ENCODE measurements around the gene CLDN5. TPM values are rescaled to one million over a fixed set of nuclear protein-coding genes. Genes with fewer than 3 reads are reported as not detected.

The CLDN5 gene
- total and polyA plus RNA-seq, 2 of the 8 experiments (the other 6 are each of a cell fraction or from before 2014, with no cell fraction given): 1.2 to 1.6 TPM

DNA sequence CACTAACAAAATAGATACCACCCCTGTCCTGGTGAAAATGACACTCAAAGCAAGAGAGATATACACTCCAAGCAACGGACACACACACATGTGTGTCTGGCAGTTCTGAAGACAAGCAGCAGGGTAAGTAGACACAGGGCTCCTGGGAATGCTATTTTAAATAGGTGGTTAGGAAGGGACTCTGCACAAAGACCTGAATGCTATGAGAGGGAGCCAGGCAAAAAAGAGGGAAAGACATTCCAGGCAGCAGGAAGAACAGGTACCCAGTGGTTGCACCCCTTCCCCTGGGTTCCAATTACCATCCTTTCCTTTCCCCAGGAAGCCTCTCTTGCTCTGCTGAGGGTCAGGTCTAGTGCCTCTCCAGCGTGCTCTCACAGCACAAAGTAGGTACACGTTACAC, 48.2 kb downstream of the CLDN5 start:
- peaks cover 5 to 25% (median 15%) of the 10 kb centered on the region in 4 experiments; a peak in 7 of 8 replicates for H3K36me3 ChIP-seq (ENCODE audit: control insufficient read depth in 2 of 4, insufficient read depth in 4 of 4, low read length in 3 of 4)
- no peak overlapping the region for H3K23ac ChIP-seq (ENCODE audit: insufficient read length)
- H2BK120ac ChIP-seq (replicated peaks; ENCODE audit: low read depth, low read length): no peak overlapping the region
- H3K23me2 ChIP-seq (ENCODE audit: low read depth, low read length): peaks cover 14% of the 10 kb centered on the region
- no peak overlapping the region for H2BK15ac ChIP-seq (ENCODE audit: low read length)
- 88% methylated on average over 3 of the region's 3 CpGs; no CpG with 5 or more reads in 1 of the 2 experiments for WGBS, 2 experiments (ENCODE audit: extremely low coverage in 1 of 2, insufficient coverage in 1 of 2, insufficient read length in 1 of 2, insufficient replicate concordance in 2 of 2, low coverage in 1 of 2, low lambda C conversion rate in 2 of 2, missing lambda C conversion rate in 1 of 2)
- no peak overlapping the region for H3K56ac ChIP-seq (replicated peaks; ENCODE audit: insufficient read length, low read depth, low read length)
- no peak overlapping the region for H3K4ac ChIP-seq (replicated peaks; ENCODE audit: insufficient read length, low read depth, low read length)
- H4K8ac ChIP-seq (ENCODE audit: extremely low read depth, insufficient read depth, low read length): no peak overlapping the region
- H3K18ac ChIP-seq (ENCODE audit: extremely low read depth, low read length): no peak overlapping the region
- H3K4me2 ChIP-seq (ENCODE audit: insufficient read depth in 1 of 2, low read depth in 2 of 2, low read length in 2 of 2): no peak overlapping the region
- H3K4me1 ChIP-seq (replicated peaks in 1 of 4; ENCODE audit: control insufficient read depth in 3 of 4, insufficient read depth in 4 of 4, low read length in 3 of 4): peaks cover 0 to 8% (median 1%) of the 10 kb centered on the region in 4 experiments; a peak in 2 of 7 replicates
- H3K14ac ChIP-seq (ENCODE audit: insufficient read length): no peak overlapping the region
- H2BK12ac ChIP-seq (ENCODE audit: low read depth, low read length): no peak overlapping the region
- peaks cover 3 to 46% of the 10 kb centered on the region in 2 experiments; a peak in 3 of 4 replicates for H3K79me2 ChIP-seq (ENCODE audit: control insufficient read depth in 1 of 2, insufficient read depth in 2 of 2, low read length in 2 of 2)
- no peak overlapping the region for H4K91ac ChIP-seq (replicated peaks; ENCODE audit: insufficient read length, low read length)
- no peak overlapping the region for H3K27ac ChIP-seq (ENCODE audit: low read depth, low read length)
- H2AK5ac ChIP-seq (ENCODE audit: low read depth, low read length): no peak overlapping the region
- H2BK20ac ChIP-seq (ENCODE audit: low read length): no peak overlapping the region
- no peaks in the 10 kb centered on the region for H3K27me3 ChIP-seq (replicated peaks in 1 of 4; ENCODE audit: control insufficient read depth in 3 of 4, extremely low read depth in 1 of 4, insufficient read depth in 3 of 4, low read length in 3 of 4)
- no peak overlapping the region for H2AFZ ChIP-seq (ENCODE audit: low read length)
- FAIRE-seq: no peak
- H4K5ac ChIP-seq (ENCODE audit: insufficient read length, low read depth, low read length): no peak overlapping the region
- CTCF ChIA-PET (ENCODE audit: partially characterized antibody): no interaction called here
- H3K9ac ChIP-seq (replicated peaks in 1 of 4; ENCODE audit: extremely low read depth in 1 of 4, low read depth in 3 of 4, low read length in 3 of 4): no peak overlapping the region
- no peak overlapping the region for H2BK5ac ChIP-seq (ENCODE audit: low read depth, low read length)
- H3K9me3 ChIP-seq (ENCODE audit: insufficient read depth in 2 of 2, low read depth in 1 of 2, low read length in 1 of 2): no peaks in the 10 kb centered on the region
- POLR2A ChIA-PET (ENCODE audit: partially characterized antibody): interaction anchor here (0.6 kb wide), 1 partner anchor 645 kb away, joined by 4 read pairs; no protein-coding TSS in a partner anchor
- no peak overlapping the region for H3K4me3 ChIP-seq (ENCODE audit: extremely low read depth in 1 of 4, insufficient read depth in 2 of 4, low read depth in 3 of 4, low read length in 4 of 4)
- H3K79me1 ChIP-seq (ENCODE audit: low read depth, low read length): peaks cover 5% of the 10 kb centered on the region
- H4K20me1 ChIP-seq (replicated peaks in 1 of 2; ENCODE audit: control insufficient read depth in 1 of 2, insufficient read depth in 2 of 2, low read length in 2 of 2): peaks cover 4 to 24% of the 10 kb centered on the region in 2 experiments
- DNase-seq (ENCODE audit: low read depth in 1 of 2, low spot score in 2 of 2): no peak
- TF ChIP-seq RXRA (IDR thresholded peaks at IDR 0.05; ENCODE audit: insufficient read depth, low read depth, low read length) (no peak), EGR1 (IDR thresholded peaks at IDR 0.05; ENCODE audit: borderline replicate concordance, low read depth, low read length) (no peak), JUN (IDR thresholded peaks at IDR 0.05; ENCODE audit: low read depth, low read length) (no peak), HDAC2 (IDR thresholded peaks at IDR 0.05; ENCODE audit: borderline replicate concordance in 1 of 2, low read depth in 2 of 2, low read length in 2 of 2) (no peak), POU5F1 (IDR thresholded peaks at IDR 0.05; ENCODE audit: low read depth, low read length) (no peak), TBP (IDR thresholded peaks at IDR 0.05; ENCODE audit: low read depth, low read length) (no peak), POLR2A (IDR thresholded peaks at IDR 0.05; ENCODE audit: control extremely low read depth in 1 of 2, low read depth in 2 of 2, low read length in 2 of 2) (no peak), RFX5 (IDR thresholded peaks at IDR 0.05; ENCODE audit: borderline replicate concordance, low read depth, low read length) (no peak), GTF2F1 (IDR thresholded peaks at IDR 0.05; ENCODE audit: borderline replicate concordance, low read depth, low read length) (no peak)
- TF ChIP-seq, protein P1, sequence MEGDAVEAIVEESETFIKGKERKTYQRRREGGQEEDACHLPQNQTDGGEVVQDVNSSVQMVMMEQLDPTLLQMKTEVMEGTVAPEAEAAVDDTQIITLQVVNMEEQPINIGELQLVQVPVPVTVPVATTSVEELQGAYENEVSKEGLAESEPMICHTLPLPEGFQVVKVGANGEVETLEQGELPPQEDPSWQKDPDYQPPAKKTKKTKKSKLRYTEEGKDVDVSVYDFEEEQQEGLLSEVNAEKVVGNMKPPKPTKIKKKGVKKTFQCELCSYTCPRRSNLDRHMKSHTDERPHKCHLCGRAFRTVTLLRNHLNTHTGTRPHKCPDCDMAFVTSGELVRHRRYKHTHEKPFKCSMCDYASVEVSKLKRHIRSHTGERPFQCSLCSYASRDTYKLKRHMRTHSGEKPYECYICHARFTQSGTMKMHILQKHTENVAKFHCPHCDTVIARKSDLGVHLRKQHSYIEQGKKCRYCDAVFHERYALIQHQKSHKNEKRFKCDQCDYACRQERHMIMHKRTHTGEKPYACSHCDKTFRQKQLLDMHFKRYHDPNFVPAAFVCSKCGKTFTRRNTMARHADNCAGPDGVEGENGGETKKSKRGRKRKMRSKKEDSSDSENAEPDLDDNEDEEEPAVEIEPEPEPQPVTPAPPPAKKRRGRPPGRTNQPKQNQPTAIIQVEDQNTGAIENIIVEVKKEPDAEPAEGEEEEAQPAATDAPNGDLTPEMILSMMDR (IDR thresholded peaks at IDR 0.05; ENCODE audit: control extremely low read depth in 1 of 3, insufficient read depth in 1 of 3, low read depth in 1 of 3, low read length in 3 of 3): no peak
- TF ChIP-seq, protein P2, sequence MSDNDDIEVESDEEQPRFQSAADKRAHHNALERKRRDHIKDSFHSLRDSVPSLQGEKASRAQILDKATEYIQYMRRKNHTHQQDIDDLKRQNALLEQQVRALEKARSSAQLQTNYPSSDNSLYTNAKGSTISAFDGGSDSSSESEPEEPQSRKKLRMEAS (IDR thresholded peaks at IDR 0.05): no peak

All from H1 (cell line).